Measurements from ENCODE around the gene RNF20. TPM values are rescaled to one million over a fixed set of nuclear protein-coding genes. Genes with fewer than 3 reads are reported as not detected.
"Not testable (repeated sequence)": the region's sequence is repeated elsewhere in the genome, so short reads cannot be mapped to it uniquely, and the experiment has no call there.

Gene RNF20
- total RNA-seq, 4 donors from 2014 or later: 23.6 to 40.7 (median 32.7) TPM

DNA sequence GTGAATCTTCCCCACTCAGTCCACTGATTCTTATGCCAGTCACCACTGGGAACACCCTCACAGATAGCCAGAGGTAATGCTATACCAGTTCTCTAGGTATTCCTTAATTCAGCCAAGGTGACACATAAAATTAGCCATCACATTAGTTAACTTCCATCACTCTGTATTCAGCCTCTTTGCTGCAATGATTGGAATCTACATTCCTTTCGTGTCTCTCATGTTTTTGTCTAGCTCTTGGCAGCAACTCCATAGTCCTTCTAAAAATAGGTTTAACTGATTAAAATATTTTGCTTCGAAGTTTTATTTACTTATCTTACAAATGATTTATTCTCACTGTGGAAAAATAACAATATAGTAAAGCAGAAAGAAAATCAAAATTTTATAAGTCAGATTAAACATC, 19.6 kb upstream of the RNF20 start:
- Histone ChIP-seq H3K36me3 (no peaks in the 10 kb centered on the region), H3K27ac (no peak overlapping the region), H3K4me3 (no peak overlapping the region), H3K4me1 (peaks cover 0 to 15% (median 4%) of the 10 kb centered on the region in 3 donors), H3K9me3 (no peaks in the 10 kb centered on the region), H3K27me3 (no peaks in the 10 kb centered on the region)
- 9 to 13% methylated on average over 2 of the region's 2 CpGs for WGBS, 2 donors (ENCODE audit: low coverage in 1 of 2)
- ATAC-seq: no peak
- TF ChIP-seq EP300 (IDR thresholded peaks at IDR 0.05): no peak
- TF ChIP-seq POLR2A (IDR thresholded peaks at IDR 0.05): no peak
- no peak for TF ChIP-seq POLR2AphosphoS5 (IDR thresholded peaks at IDR 0.05)
- TF ChIP-seq, protein P1, sequence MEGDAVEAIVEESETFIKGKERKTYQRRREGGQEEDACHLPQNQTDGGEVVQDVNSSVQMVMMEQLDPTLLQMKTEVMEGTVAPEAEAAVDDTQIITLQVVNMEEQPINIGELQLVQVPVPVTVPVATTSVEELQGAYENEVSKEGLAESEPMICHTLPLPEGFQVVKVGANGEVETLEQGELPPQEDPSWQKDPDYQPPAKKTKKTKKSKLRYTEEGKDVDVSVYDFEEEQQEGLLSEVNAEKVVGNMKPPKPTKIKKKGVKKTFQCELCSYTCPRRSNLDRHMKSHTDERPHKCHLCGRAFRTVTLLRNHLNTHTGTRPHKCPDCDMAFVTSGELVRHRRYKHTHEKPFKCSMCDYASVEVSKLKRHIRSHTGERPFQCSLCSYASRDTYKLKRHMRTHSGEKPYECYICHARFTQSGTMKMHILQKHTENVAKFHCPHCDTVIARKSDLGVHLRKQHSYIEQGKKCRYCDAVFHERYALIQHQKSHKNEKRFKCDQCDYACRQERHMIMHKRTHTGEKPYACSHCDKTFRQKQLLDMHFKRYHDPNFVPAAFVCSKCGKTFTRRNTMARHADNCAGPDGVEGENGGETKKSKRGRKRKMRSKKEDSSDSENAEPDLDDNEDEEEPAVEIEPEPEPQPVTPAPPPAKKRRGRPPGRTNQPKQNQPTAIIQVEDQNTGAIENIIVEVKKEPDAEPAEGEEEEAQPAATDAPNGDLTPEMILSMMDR (IDR thresholded peaks at IDR 0.05): no peak

DNA sequence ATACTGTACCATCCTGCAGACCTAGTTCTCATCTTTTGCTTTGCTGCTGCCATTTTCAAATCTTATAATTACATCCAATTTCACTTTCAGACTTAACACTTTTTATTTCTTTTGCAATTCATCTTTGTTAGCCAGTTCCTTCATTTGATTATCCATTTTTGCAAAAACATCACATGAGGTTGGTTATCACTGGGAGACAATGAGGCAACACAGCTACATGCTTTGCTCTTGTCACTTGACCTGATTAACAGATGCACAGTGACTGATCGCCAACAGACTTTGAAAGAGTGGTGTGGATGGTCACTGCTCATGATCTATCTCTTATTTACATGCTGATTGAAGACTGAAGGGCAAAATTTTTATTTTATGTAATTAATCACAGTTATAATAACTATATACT, 17.0 kb upstream of the RNF20 start:
- H3K27ac ChIP-seq: no peak overlapping the region
- H3K36me3 ChIP-seq: no peaks in the 10 kb centered on the region
- TF ChIP-seq EP300 (IDR thresholded peaks at IDR 0.05) (no peak), POLR2AphosphoS5 (IDR thresholded peaks at IDR 0.05) (no peak), POLR2A (IDR thresholded peaks at IDR 0.05) (no peak)
- TF ChIP-seq, protein P1 (IDR thresholded peaks at IDR 0.05): no peak
- WGBS, 2 donors (ENCODE audit: low coverage in 1 of 2): 76 to 83% methylated on average over 1 of the region's 1 CpG
- H3K9me3 ChIP-seq: no peaks in the 10 kb centered on the region
- H3K27me3 ChIP-seq: no peaks in the 10 kb centered on the region
- no peak overlapping the region for H3K4me3 ChIP-seq
- no peak for ATAC-seq
- H3K4me1 ChIP-seq: peaks cover 0 to 15% (median 4%) of the 10 kb centered on the region in 3 donors

DNA sequence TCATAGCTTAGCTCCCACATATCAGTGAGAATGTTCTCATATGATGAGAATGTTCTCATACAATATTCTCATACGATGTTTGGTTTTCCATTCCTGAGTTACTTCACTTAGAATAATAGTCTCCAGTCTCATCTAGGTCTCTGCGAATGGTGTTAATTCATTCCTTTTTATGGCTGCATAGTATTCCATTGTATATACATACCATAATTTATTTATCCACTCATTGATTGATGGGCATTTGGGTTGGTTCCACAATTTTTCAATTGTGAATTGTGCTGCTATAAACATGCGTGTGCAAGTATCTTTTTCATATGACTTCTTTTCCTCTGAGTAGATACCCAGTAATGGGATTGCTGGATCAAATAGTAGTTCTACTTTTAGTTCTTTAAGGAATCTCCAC, 15.2 kb upstream of the RNF20 start:
- H3K27ac ChIP-seq, H3K9me3 ChIP-seq, ATAC-seq, H3K36me3 ChIP-seq, H3K27me3 ChIP-seq, H3K4me3 ChIP-seq: not testable (repeated sequence)
- peaks cover 0 to 12% (median 4%) of the 10 kb centered on the region in 3 donors for H3K4me1 ChIP-seq
- 97 to 100% methylated on average over 3 of the region's 3 CpGs for WGBS, 2 donors (ENCODE audit: low coverage in 1 of 2)

DNA sequence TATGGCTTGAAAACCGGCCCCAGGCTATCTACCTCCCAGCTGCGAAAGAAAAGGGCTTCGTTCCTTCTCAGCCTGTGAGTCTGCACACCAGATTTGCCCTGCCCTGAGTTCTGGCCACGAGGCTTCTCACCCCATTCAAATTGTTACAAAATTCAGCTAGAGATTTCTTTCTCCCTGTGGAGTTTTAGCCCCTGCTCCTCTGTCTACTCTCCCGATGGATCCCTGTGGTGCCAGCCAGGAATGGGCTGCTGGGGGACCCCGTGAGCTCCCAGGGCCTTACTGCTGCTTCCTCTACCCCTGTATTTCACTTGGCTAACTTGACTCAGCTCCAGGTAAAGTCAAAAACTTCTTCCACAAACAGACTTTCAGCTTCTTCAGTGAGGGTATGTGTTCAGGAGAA, 9.3 kb upstream of the RNF20 start:
- Histone ChIP-seq H3K4me3 (no peak overlapping the region), H3K36me3 (no peaks in the 10 kb centered on the region), H3K9me3 (no peaks in the 10 kb centered on the region), H3K4me1 (no peaks in the 10 kb centered on the region), H3K27ac (no peak overlapping the region), H3K27me3 (peaks cover 20% of the 10 kb centered on the region)
- TF ChIP-seq POLR2A (IDR thresholded peaks at IDR 0.05): no peak
- no peak for ATAC-seq
- WGBS, 2 donors (ENCODE audit: low coverage in 1 of 2): 65 to 100% methylated on average over 1 to 2 of the region's 6 CpGs

DNA sequence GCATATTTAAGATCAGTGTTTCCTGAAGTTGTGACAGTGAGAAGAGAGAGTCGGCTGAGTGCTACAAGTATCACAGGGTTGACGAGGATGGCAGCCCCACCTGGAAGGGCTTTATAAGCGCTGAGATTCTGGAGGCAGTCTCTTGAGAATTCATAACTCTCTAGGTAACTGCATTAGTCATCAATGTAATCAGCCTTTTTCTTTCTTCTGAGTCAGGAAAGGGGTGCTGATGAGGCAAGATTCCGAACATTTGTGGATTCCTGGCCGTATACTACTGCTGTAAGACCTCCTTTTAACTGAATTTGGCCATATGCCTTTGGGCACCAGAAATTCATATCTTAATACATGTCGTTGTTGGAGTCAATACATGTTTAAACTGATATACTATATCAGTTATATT, 6.6 kb upstream of the RNF20 start:
- ATAC-seq: no peak
- H3K27ac ChIP-seq: no peak overlapping the region
- no peak for TF ChIP-seq EP300 (IDR thresholded peaks at IDR 0.05)
- TF ChIP-seq POLR2AphosphoS5 (IDR thresholded peaks at IDR 0.05): no peak
- no peak for TF ChIP-seq POLR2A (IDR thresholded peaks at IDR 0.05)
- TF ChIP-seq, protein P1 (IDR thresholded peaks at IDR 0.05): no peak

DNA sequence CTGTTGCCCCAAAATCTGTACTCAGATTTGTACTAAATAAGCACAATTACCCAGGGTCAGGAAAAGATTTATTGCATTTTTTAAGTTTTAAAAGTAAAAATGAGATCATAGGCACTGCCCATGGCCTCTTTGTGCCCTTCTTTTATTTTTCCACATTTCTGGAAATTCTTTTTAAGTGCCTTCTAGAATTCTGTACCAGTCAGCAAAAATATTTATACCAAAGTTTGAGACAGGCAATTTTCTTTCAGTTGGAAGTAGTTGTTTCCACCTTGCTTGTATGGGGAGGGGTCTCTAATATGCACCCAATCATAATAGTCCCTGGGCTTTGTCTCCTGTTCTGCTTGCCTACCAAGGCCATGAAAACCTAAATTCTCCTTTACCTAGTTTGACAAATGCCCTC, 5.6 kb upstream of the RNF20 start:
- Histone ChIP-seq H3K27me3 (peaks cover 20% of the 10 kb centered on the region), H3K4me1 (peaks cover 0 to 4% (median 0%) of the 10 kb centered on the region in 3 donors), H3K4me3 (no peak overlapping the region), H3K9me3 (no peaks in the 10 kb centered on the region), H3K36me3 (no peaks in the 10 kb centered on the region), H3K27ac (no peak overlapping the region)
- ATAC-seq: no peak
- TF ChIP-seq, protein P1 (IDR thresholded peaks at IDR 0.05): no peak
- no peak for TF ChIP-seq EP300 (IDR thresholded peaks at IDR 0.05)
- TF ChIP-seq POLR2AphosphoS5 (IDR thresholded peaks at IDR 0.05): no peak
- no peak for TF ChIP-seq POLR2A (IDR thresholded peaks at IDR 0.05)

More for the DNA sequence above, 6.6 kb upstream of the RNF20 start:
- H3K9me3 ChIP-seq: no peaks in the 10 kb centered on the region
- WGBS, 2 donors (ENCODE audit: low coverage in 1 of 2): 60 to 75% methylated on average over 6 of the region's 6 CpGs
- no peaks in the 10 kb centered on the region for H3K36me3 ChIP-seq
- no peak overlapping the region for H3K4me3 ChIP-seq
- H3K4me1 ChIP-seq: no peaks in the 10 kb centered on the region
- H3K27me3 ChIP-seq: peaks cover 20% of the 10 kb centered on the region

All from gastroesophageal sphincter (tissue), 4 donors.